GM21381 (cell line): ENCODE measurements around the gene TMUB1.

Source experiments
- ATAC-seq: cut with Tn5 transposase; IDR thresholded peaks from one replicate; pipeline ENCODE4 v1.9.1; 2021; ENCODE audit warnings: mild to moderate bottlenecking, moderate library complexity; ENCODE audit not compliant: unreplicated experiment

Gene TMUB1

GRCh38 chr7:151121380-151122170, 38.3 kb upstream of the TMUB1 start:
- no peak for ATAC-seq

- ATAC-seq: no peak
Observed at GRCh38 chr7:151120896-151121295, 37.6 kb upstream of the TMUB1 start.

- no peak for ATAC-seq
Observed at GRCh38 chr7:151119902-151120301, 36.6 kb upstream of the TMUB1 start.

GRCh38 chr7:151119055-151119415, 35.7 kb upstream of the TMUB1 start:
- no peak for ATAC-seq

- ATAC-seq: no peak
Observed at GRCh38 chr7:151118108-151119054, 35.1 kb upstream of the TMUB1 start.

- ATAC-seq: no peak
Observed at GRCh38 chr7:151117565-151117964, 34.3 kb upstream of the TMUB1 start.

- no peak for ATAC-seq
Observed at GRCh38 chr7:151116603-151117440, 33.5 kb upstream of the TMUB1 start.

- no peak for ATAC-seq
Observed at GRCh38 chr7:151115836-151116418, 32.6 kb upstream of the TMUB1 start.

GRCh38 chr7:151115121-151115835, 32.0 kb upstream of the TMUB1 start:
- no peak for ATAC-seq

- no peak for ATAC-seq
Observed at GRCh38 chr7:151114151-151115090, 31.1 kb upstream of the TMUB1 start.

- no peak for ATAC-seq
Observed at GRCh38 chr7:151113344-151114150, 30.3 kb upstream of the TMUB1 start.

- peak; percentile 91 for ATAC-seq
Observed at GRCh38 chr7:151110941-151111645, 27.8 kb upstream of the TMUB1 start.

- ATAC-seq: no peak
Observed at GRCh38 chr7:151110236-151110940, 27.1 kb upstream of the TMUB1 start.

GRCh38 chr7:151109094-151110048, 26.1 kb upstream of the TMUB1 start:
- no peak for ATAC-seq

- no peak for ATAC-seq
Observed at GRCh38 chr7:151107882-151108281, 24.6 kb upstream of the TMUB1 start.
